ENCODE results near the gene SFSWAP. TPM values are rescaled to one million over a fixed set of nuclear protein-coding genes. Genes with fewer than 3 reads are reported as not detected.

Gene SFSWAP
- total and polyA plus RNA-seq, 2 of the 8 experiments (the other 6 are each of a cell fraction or from before 2014, with no cell fraction given), result 36.5 to 49.5 TPM

DNA sequence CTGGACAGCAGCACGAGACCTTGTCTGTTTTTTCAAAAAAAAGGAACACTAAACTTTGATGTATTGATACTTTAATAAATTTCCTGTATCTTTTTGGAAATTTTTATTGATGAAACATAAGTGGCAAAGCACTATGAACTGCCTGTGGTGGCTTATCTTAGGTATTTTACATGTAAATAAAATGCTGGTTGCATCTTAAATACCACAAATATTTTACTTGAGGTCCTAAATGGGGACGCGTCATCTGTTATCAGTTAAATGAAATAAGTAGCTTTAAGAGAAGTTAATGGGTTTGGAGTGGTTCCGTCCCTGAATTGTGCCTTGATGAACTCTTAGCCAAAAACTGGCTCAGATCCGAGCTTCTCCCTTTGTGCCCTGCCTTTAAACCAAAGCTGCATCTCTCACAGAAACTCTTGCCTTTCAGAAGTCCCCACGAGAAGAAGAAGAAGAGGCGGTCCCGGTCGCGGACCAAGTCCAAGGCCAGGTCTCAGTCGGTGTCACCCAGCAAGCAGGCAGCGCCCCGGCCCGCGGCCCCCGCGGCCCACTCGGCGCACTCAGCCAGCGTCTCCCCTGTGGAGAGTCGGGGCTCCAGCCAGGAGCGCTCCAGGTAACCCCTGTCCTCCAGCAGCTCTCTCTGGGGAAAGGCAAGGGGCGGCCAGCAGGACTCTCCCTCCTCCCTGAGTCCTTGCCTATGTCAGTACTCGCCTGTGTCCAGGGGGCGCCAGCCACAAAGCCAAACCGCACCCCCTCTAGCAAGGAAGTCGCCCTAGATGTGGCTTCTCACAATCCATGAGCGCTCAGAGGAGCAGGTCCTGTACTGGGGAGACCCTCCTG, 86.1 kb downstream of the SFSWAP start:
- Histone ChIP-seq H3K18ac (ENCODE audit: extremely low read depth, low read length) (no peak overlapping the region), H2BK20ac (ENCODE audit: low read length) (no peak overlapping the region), H3K56ac (replicated peaks; ENCODE audit: insufficient read length, low read depth, low read length) (no peak overlapping the region), H3K27ac (ENCODE audit: low read depth, low read length) (no peak overlapping the region), H2BK12ac (ENCODE audit: low read depth, low read length) (no peak overlapping the region), H2AK5ac (ENCODE audit: low read depth, low read length) (no peak overlapping the region), H3K79me2 (ENCODE audit: control insufficient read depth in 1 of 2, insufficient read depth in 2 of 2, low read length in 2 of 2) (no peaks in the 10 kb centered on the region), H2BK5ac (ENCODE audit: low read depth, low read length) (0 out of 2 replicates have a peak overlapping the region, but pooled peaks have one; percentile 44), H3K27me3 (replicated peaks in 1 of 4; ENCODE audit: control insufficient read depth in 3 of 4, extremely low read depth in 1 of 4, insufficient read depth in 3 of 4, low read length in 3 of 4) (no peaks in the 10 kb centered on the region), H3K4ac (replicated peaks; ENCODE audit: insufficient read length, low read depth, low read length) (no peak overlapping the region), H3K4me2 (ENCODE audit: insufficient read depth in 1 of 2, low read depth in 2 of 2, low read length in 2 of 2) (no peak overlapping the region), H3K23me2 (ENCODE audit: low read depth, low read length) (no peaks in the 10 kb centered on the region), H3K4me1 (replicated peaks in 1 of 4; ENCODE audit: control insufficient read depth in 3 of 4, insufficient read depth in 4 of 4, low read length in 3 of 4) (peaks cover 0 to 17% (median 12%) of the 10 kb centered on the region in 4 experiments; a peak in 6 of 7 replicates), H2AFZ (ENCODE audit: low read length) (no peak overlapping the region), H2BK15ac (ENCODE audit: low read length) (no peak overlapping the region), H3K9ac (replicated peaks in 1 of 4; ENCODE audit: extremely low read depth in 1 of 4, low read depth in 3 of 4, low read length in 3 of 4) (no peak overlapping the region), H3K36me3 (ENCODE audit: control insufficient read depth in 2 of 4, insufficient read depth in 4 of 4, low read length in 3 of 4) (peaks cover 2 to 14% (median 9%) of the 10 kb centered on the region in 4 experiments; a peak in 7 of 8 replicates), H3K23ac (ENCODE audit: insufficient read length) (no peak overlapping the region), H4K5ac (ENCODE audit: insufficient read length, low read depth, low read length) (no peak overlapping the region), H4K8ac (ENCODE audit: extremely low read depth, insufficient read depth, low read length) (no peak overlapping the region), H3K9me3 (ENCODE audit: insufficient read depth in 2 of 2, low read depth in 1 of 2, low read length in 1 of 2) (no peaks in the 10 kb centered on the region; a peak in 1 of 4 replicates), H2BK120ac (replicated peaks; ENCODE audit: low read depth, low read length) (no peak overlapping the region), H3K14ac (ENCODE audit: insufficient read length) (no peak overlapping the region), H4K91ac (replicated peaks; ENCODE audit: insufficient read length, low read length) (no peak overlapping the region), H3K79me1 (ENCODE audit: low read depth, low read length) (no peaks in the 10 kb centered on the region), H3K4me3 (ENCODE audit: extremely low read depth in 1 of 4, insufficient read depth in 2 of 4, low read depth in 3 of 4, low read length in 4 of 4) (no peak overlapping the region), H4K20me1 (replicated peaks in 1 of 2; ENCODE audit: control insufficient read depth in 1 of 2, insufficient read depth in 2 of 2, low read length in 2 of 2) (no peaks in the 10 kb centered on the region)
- ChIA-PET POLR2A (ENCODE audit: partially characterized antibody) (interaction anchor here (0.6 to 2.7 kb wide), 5 partner anchors 9 to 43 kb away, joined by 3 to 13 read pairs (median 3); no protein-coding TSS in a partner anchor), CTCF (ENCODE audit: partially characterized antibody) (interaction anchor here (0.6 to 3.0 kb wide), 17 partner anchors 8 to 898 kb away, joined by 3 to 24 read pairs (median 4); no protein-coding TSS in a partner anchor)
- FAIRE-seq, result no peak
- TF ChIP-seq, protein P1, sequence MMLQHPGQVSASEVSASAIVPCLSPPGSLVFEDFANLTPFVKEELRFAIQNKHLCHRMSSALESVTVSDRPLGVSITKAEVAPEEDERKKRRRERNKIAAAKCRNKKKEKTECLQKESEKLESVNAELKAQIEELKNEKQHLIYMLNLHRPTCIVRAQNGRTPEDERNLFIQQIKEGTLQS (IDR thresholded peaks at IDR 0.05; ENCODE audit: insufficient read depth, low read depth, low read length), result no peak
- peak; percentile 45 to 67 for TF ChIP-seq RAD21 (IDR thresholded peaks at IDR 0.05 in 1 of 2, conservative IDR thresholded peaks at IDR 0.05 in 1 of 2; ENCODE audit: low read depth in 2 of 2, low read length in 2 of 2)
- no peak for TF ChIP-seq SIRT6 (IDR thresholded peaks at IDR 0.05; ENCODE audit: low read length)
- TF ChIP-seq, protein P2, sequence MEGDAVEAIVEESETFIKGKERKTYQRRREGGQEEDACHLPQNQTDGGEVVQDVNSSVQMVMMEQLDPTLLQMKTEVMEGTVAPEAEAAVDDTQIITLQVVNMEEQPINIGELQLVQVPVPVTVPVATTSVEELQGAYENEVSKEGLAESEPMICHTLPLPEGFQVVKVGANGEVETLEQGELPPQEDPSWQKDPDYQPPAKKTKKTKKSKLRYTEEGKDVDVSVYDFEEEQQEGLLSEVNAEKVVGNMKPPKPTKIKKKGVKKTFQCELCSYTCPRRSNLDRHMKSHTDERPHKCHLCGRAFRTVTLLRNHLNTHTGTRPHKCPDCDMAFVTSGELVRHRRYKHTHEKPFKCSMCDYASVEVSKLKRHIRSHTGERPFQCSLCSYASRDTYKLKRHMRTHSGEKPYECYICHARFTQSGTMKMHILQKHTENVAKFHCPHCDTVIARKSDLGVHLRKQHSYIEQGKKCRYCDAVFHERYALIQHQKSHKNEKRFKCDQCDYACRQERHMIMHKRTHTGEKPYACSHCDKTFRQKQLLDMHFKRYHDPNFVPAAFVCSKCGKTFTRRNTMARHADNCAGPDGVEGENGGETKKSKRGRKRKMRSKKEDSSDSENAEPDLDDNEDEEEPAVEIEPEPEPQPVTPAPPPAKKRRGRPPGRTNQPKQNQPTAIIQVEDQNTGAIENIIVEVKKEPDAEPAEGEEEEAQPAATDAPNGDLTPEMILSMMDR (IDR thresholded peaks at IDR 0.05; ENCODE audit: control extremely low read depth in 1 of 3, insufficient read depth in 1 of 3, low read depth in 1 of 3, low read length in 3 of 3), result peak; percentile 59 to 63 (median 62)
- TF ChIP-seq GABPA (IDR thresholded peaks at IDR 0.05; ENCODE audit: borderline replicate concordance, insufficient read depth, low read length), result peak; percentile 19; the same call in 1 of the 2 replicates
- DNase-seq (ENCODE audit: low read depth in 1 of 2, low spot score in 2 of 2), result peak in 1 of 2 experiments; percentile 68
- 85% methylated on average over 26 of the region's 28 CpGs; no CpG with 5 or more reads in 1 of the 2 experiments for WGBS, 2 experiments (ENCODE audit: extremely low coverage in 1 of 2, insufficient coverage in 1 of 2, insufficient read length in 1 of 2, insufficient replicate concordance in 2 of 2, low coverage in 1 of 2, low lambda C conversion rate in 2 of 2, missing lambda C conversion rate in 1 of 2)
